Astrocyte (in vitro differentiated cells and primary cell): Measurements from ENCODE around the gene MED27. TPM values are rescaled to one million over a fixed set of nuclear protein-coding genes. Genes with fewer than 3 reads are reported as not detected.

Experiments used
- DNase-seq: peaks from one replicate; pipeline ENCODE4 v3.0.0-alpha.2; 2010; ENCODE audit warnings: low read depth
- FAIRE-seq: peaks from 2 replicates; lab custom pipeline; 2011; peaks lifted over from hg19 to GRCh38; lab: Jason Lieb, UNC
- H2AFZ ChIP-seq: 2 replicates; pipeline ENCODE4 v1.6.0; 2012; ENCODE audit warnings: low read depth, low read length, inconsistent platforms
- H3K27ac ChIP-seq: 2 replicates; pipeline ENCODE4 v1.5.1; 2011; ENCODE audit warnings: low read depth, low read length, inconsistent platforms
- H3K27me3 ChIP-seq: 2 replicates; pipeline ENCODE4 v1.6.0; 2011; ENCODE audit warnings: low read length, inconsistent platforms; ENCODE audit not compliant: insufficient read depth
- H3K36me3 ChIP-seq: 2 replicates; pipeline ENCODE4 v1.5.1; 2011; ENCODE audit warnings: low read length, inconsistent platforms; ENCODE audit not compliant: insufficient read depth
- H3K4me1 ChIP-seq: 2 replicates; pipeline ENCODE4 v1.5.1; 2011; ENCODE audit warnings: low read length, inconsistent platforms; ENCODE audit not compliant: insufficient read depth
- H3K4me2 ChIP-seq: 2 replicates; pipeline ENCODE4 v1.6.0; 2012; ENCODE audit warnings: low read length, inconsistent platforms
- H3K4me3 ChIP-seq: 2 replicates; pipeline ENCODE4 v1.5.1; 2011; ENCODE audit warnings: low read depth, mild to moderate bottlenecking, low read length, inconsistent platforms; ENCODE audit not compliant: insufficient read depth
- H3K79me2 ChIP-seq: 2 replicates; pipeline ENCODE4 v1.6.0; 2012; ENCODE audit warnings: mild to moderate bottlenecking, low read length, inconsistent platforms; ENCODE audit not compliant: insufficient read depth
- H3K9ac ChIP-seq: 2 replicates; pipeline ENCODE4 v1.6.0; 2012; ENCODE audit warnings: mild to moderate bottlenecking, low read length, inconsistent platforms
- H3K9me3 ChIP-seq: 2 replicates; pipeline ENCODE4 v1.5.1; 2012; ENCODE audit warnings: low read depth, mild to moderate bottlenecking, low read length, inconsistent platforms; ENCODE audit not compliant: insufficient read depth
- H4K20me1 ChIP-seq: 2 replicates; pipeline ENCODE4 v1.6.0; 2012; ENCODE audit warnings: low read length, inconsistent platforms; ENCODE audit not compliant: insufficient read depth
- H3K27ac Mint-ChIP-seq: one replicate; pipeline ENCODE4 v1.8.0; 2021; ENCODE audit warnings: mild to moderate bottlenecking, mixed read lengths; ENCODE audit not compliant: unreplicated experiment
- H3K27me3 Mint-ChIP-seq: one replicate; pipeline ENCODE4 v1.8.0; 2021; ENCODE audit warnings: low read depth, mixed read lengths; ENCODE audit not compliant: unreplicated experiment
- H3K36me3 Mint-ChIP-seq: one replicate; pipeline ENCODE4 v1.8.0; 2021; ENCODE audit warnings: low read depth, mixed read lengths; ENCODE audit not compliant: unreplicated experiment
- H3K4me1 Mint-ChIP-seq: one replicate; pipeline ENCODE4 v1.8.0; 2021; ENCODE audit warnings: low read depth, mixed read lengths; ENCODE audit not compliant: unreplicated experiment
- H3K4me3 Mint-ChIP-seq: one replicate; pipeline ENCODE4 v1.8.0; 2021; ENCODE audit warnings: mild to moderate bottlenecking, moderate library complexity, mixed read lengths; ENCODE audit not compliant: unreplicated experiment
- H3K9me3 Mint-ChIP-seq: one replicate; pipeline ENCODE4 v1.8.0; 2021; ENCODE audit warnings: mild to moderate bottlenecking, mixed read lengths; ENCODE audit not compliant: unreplicated experiment
- CTCF ChIP-seq: IDR thresholded peaks from 2 replicates; pipeline ENCODE4 v1.5.1; 2011; ENCODE audit warnings: low read depth, mild to moderate bottlenecking, inconsistent platforms, low read length, moderate library complexity; ENCODE audit not compliant: insufficient read depth
- EZH2 ChIP-seq: IDR thresholded peaks from 2 replicates; pipeline ENCODE4 v1.6.1; 2012; ENCODE audit warnings: mild to moderate bottlenecking, low read length, inconsistent platforms; ENCODE audit not compliant: insufficient read depth
- total RNA-seq: library from RNA; stranded (reverse); gene quantifications from 2 replicates; pipeline ENCODE4 v1.2.1, GENCODE V29; 2021

Gene MED27
- total RNA-seq, 1 donor from 2014 or later: 26.9 TPM

GRCh38 chr9:132016456-132016855 is 63.2 kb downstream of the MED27 start:
- Histone ChIP-seq H3K79me2 (peaks cover 36% of the 10 kb centered on the region), H3K4me3 (no peak overlapping the region), H3K9me3 (no peaks in the 10 kb centered on the region), H3K27me3 (no peaks in the 10 kb centered on the region), H3K4me2 (no peak overlapping the region), H3K4me1 (no peaks in the 10 kb centered on the region), H3K36me3 (no peaks in the 10 kb centered on the region), H3K27ac (no peak overlapping the region), H4K20me1 (peaks cover 87% of the 10 kb centered on the region), H2AFZ (no peak overlapping the region), H3K9ac (no peak overlapping the region)
- no peak for TF ChIP-seq EZH2
- TF ChIP-seq CTCF: no peak
- H3K27ac Mint-ChIP-seq: no peak overlapping the region
- no peaks in the 10 kb centered on the region for H3K9me3 Mint-ChIP-seq
- no peak overlapping the region for H3K4me3 Mint-ChIP-seq
- peaks cover 5% of the 10 kb centered on the region for H3K36me3 Mint-ChIP-seq
- FAIRE-seq: no peak
- no peak for DNase-seq
- H3K4me1 Mint-ChIP-seq: peaks cover 28% of the 10 kb centered on the region
- no peaks in the 10 kb centered on the region for H3K27me3 Mint-ChIP-seq

GRCh38 chr9:132015866-132016265 is 63.8 kb downstream of the MED27 start:
- peaks cover 36% of the 10 kb centered on the region for H3K79me2 ChIP-seq
- peaks cover 82% of the 10 kb centered on the region for H4K20me1 ChIP-seq
- no peaks in the 10 kb centered on the region for H3K36me3 ChIP-seq
- no peaks in the 10 kb centered on the region for H3K27me3 ChIP-seq
- Mint-ChIP-seq H3K4me3 (no peak overlapping the region), H3K27ac (no peak overlapping the region), H3K4me1 (peaks cover 24% of the 10 kb centered on the region), H3K36me3 (peaks cover 5% of the 10 kb centered on the region), H3K9me3 (no peaks in the 10 kb centered on the region), H3K27me3 (no peaks in the 10 kb centered on the region)
- H3K9me3 ChIP-seq: no peaks in the 10 kb centered on the region
- H2AFZ ChIP-seq: no peak overlapping the region
- H3K4me1 ChIP-seq: no peaks in the 10 kb centered on the region
- H3K4me2 ChIP-seq: no peak overlapping the region
- no peak overlapping the region for H3K9ac ChIP-seq
- FAIRE-seq (no peak), DNase-seq (no peak)
- H3K4me3 ChIP-seq: no peak overlapping the region
- H3K27ac ChIP-seq: no peak overlapping the region
- TF ChIP-seq CTCF: no peak
- TF ChIP-seq EZH2: no peak

DNA sequence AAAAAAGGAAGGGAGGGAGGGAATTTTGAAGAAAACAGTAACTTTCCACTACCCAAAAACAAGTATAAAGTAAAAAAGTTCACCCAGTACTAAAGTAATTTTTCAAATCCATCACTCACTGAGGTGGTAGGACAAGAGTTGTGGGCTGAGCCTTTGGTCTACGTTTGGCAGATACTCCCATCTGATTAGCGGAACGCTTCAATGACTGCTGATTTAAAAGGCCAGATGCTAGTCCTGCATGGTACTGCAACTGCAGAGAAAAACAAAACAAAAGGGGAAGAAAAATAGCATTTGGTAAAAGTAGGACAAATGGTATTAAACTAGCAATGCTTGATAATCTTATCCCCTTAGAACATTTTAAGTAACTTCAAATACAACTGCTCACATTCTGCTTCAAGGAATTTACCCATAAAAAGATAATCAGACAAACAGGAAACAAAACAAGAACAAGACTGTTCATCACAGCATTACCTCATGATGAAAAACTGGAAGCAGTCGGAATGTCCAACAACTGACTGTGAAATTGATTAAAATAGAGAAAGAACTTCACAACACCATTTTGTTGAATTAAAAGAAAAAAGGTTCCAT is 65.4 kb downstream of the MED27 start:
- Mint-ChIP-seq H3K4me1 (peaks cover 15% of the 10 kb centered on the region), H3K27ac (peak overlapping the region; percentile 0), H3K9me3 (no peaks in the 10 kb centered on the region), H3K4me3 (no peak overlapping the region), H3K27me3 (no peaks in the 10 kb centered on the region), H3K36me3 (peaks cover 5% of the 10 kb centered on the region)
- Histone ChIP-seq H2AFZ (no peak overlapping the region), H3K4me1 (no peaks in the 10 kb centered on the region), H3K36me3 (no peaks in the 10 kb centered on the region), H3K4me3 (no peak overlapping the region), H3K27me3 (no peaks in the 10 kb centered on the region), H3K79me2 (peaks cover 24% of the 10 kb centered on the region), H3K4me2 (no peak overlapping the region), H3K9ac (no peak overlapping the region), H3K9me3 (no peaks in the 10 kb centered on the region), H4K20me1 (peaks cover 66% of the 10 kb centered on the region), H3K27ac (no peak overlapping the region)
- no peak for TF ChIP-seq EZH2
- TF ChIP-seq CTCF: no peak
- DNase-seq: no peak
- no peak for FAIRE-seq
